Tibial artery (tissue), 4 donors: Measurements from ENCODE around the gene NABP1.

ENCODE experiments used
- DNase-seq, 2 donors: peaks; one replicate each; pipeline ENCODE4 v3.0.0-alpha.2; 2019
- H3K27ac ChIP-seq, 2 donors: fragments of 200-600 bp; sonication (generic) in 1 of 2; 1 replicate in 1 of 2; 2 replicates in 1 of 2; pipeline ENCODE4 v1.5.1; 2018 to 2019; ENCODE audit warnings: mild to moderate bottlenecking in 1 of 2
- H3K27me3 ChIP-seq, 2 donors: fragments of 200-600 bp; sonication (generic) in 1 of 2; one replicate each; pipeline versions ENCODE4 v1.5.1 to v1.6.0; 2016 to 2019
- H3K36me3 ChIP-seq, 3 donors: fragments of 200-600 bp; sonication (generic) in 2 of 3; one replicate each; pipeline ENCODE4 v1.5.1; 2016 to 2019; ENCODE audit warnings: mild to moderate bottlenecking in 2 of 3
- H3K4me1 ChIP-seq, 4 donors: fragments of 200-600 bp; sonication (generic) in 2 of 4; 1 replicate in 3 of 4; 2 replicates in 1 of 4; pipeline ENCODE4 v1.5.1; 2016 to 2019
- H3K4me3 ChIP-seq, 2 donors: fragments of 200-600 bp; sonication (generic) in 1 of 2; 1 replicate in 1 of 2; 2 replicates in 1 of 2; pipeline ENCODE4 v1.5.1; 2018 to 2019; ENCODE audit warnings: mild to moderate bottlenecking in 2 of 2
- H3K9me3 ChIP-seq, 3 donors: fragments of 200-600 bp; sonication (generic) in 1 of 3; one replicate each; pipeline ENCODE4 v1.5.1; 2016 to 2019
- CTCF ChIP-seq, 2 experiments: fragments of 200-600 bp in 1 of 2; fragments of 450-650 bp in 1 of 2; IDR thresholded peaks; one replicate each; pipeline ENCODE4 v1.5.1; 2017 to 2019; ENCODE audit warnings: antibody characterized with exemption in 2 of 2, mild to moderate bottlenecking in 1 of 2, moderate library complexity in 1 of 2
- intact Hi-C: fragments of 100-400 bp; cut with DNase I; formaldehyde crosslinking; loops from one replicate; pipeline ENCODE4 v1.15.0; 2023; ENCODE audit warnings: low total_unique reads

Gene NABP1

GRCh38 chr2:191724015-191724414 lies 46.1 kb downstream of the NABP1 start:
- intact Hi-C loops = no loop called here
- DNase-seq = no peak
- Histone ChIP-seq H3K4me1 (no peaks in the 10 kb centered on the region), H3K27me3 (no peaks in the 10 kb centered on the region), H3K27ac (no peak overlapping the region), H3K4me3 (no peak overlapping the region), H3K36me3 (no peaks in the 10 kb centered on the region), H3K9me3 (no peaks in the 10 kb centered on the region)
- no peak for TF ChIP-seq CTCF (IDR thresholded peaks at IDR 0.05)

DNA sequence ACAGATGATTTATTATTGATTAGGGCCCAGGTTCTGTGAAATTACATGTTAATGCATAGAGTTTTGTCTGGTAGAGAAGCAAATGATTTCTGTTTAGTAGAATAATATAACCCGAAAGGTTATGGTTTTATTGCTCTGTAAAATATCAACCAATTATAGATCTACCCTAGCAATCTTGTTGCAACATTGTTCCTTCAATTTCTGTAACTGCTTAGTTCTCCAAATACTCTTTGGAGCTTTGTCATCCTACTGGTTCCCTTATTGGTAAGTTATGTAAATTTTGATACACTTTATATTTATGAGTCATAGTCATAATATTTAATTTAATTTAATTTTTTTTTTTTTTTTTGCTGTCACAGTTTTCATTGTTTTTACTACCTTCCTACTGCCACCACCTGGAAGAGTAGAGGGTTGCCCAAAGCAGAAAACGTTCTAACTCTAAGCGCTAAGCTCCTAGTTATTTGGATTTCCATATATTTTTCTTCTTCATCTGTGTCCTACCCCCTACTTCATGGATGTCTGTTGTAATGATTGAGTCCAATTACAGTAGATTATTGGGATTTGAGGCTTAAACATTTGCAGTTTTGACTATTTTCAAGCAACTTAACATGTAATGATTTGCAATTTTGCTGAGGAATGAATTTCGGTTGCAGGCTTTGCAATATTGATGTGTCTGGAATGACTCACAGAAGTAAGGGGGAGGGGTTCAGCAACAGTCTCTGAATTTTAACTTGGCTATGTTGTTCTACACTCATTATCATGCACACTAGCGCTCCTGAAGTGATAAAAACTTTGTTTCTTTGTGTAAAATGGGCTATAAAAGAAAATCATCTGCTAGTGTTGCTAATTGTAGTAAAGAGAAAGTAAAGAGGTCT lies 51.1 kb downstream of the NABP1 start:
- intact Hi-C loops = no loop called here
- DNase-seq = no peak
- Histone ChIP-seq H3K36me3 (no peaks in the 10 kb centered on the region), H3K9me3 (no peaks in the 10 kb centered on the region), H3K4me3 (no peak overlapping the region), H3K27ac (no peak overlapping the region), H3K4me1 (no peaks in the 10 kb centered on the region), H3K27me3 (no peaks in the 10 kb centered on the region)
- no peak for TF ChIP-seq CTCF (IDR thresholded peaks at IDR 0.05)

GRCh38 chr2:191730263-191730662 lies 52.3 kb downstream of the NABP1 start:
- DNase-seq = no peak
- no peaks in the 10 kb centered on the region for H3K9me3 ChIP-seq
- H3K27me3 ChIP-seq = no peaks in the 10 kb centered on the region
- no peak overlapping the region for H3K27ac ChIP-seq
- H3K36me3 ChIP-seq = no peaks in the 10 kb centered on the region
- H3K4me1 ChIP-seq = no peaks in the 10 kb centered on the region
- TF ChIP-seq CTCF (IDR thresholded peaks at IDR 0.05) = no peak
- intact Hi-C loops = no loop called here
- H3K4me3 ChIP-seq = no peak overlapping the region
